Measurements from ENCODE around the gene POLD3.

GRCh38 chr11:74654976-74655375 is 62.6 kb downstream of the POLD3 start:
- TF ChIP-seq CTCF (IDR thresholded peaks at IDR 0.05 in 2 of 3, conservative IDR thresholded peaks at IDR 0.05 in 1 of 3; ENCODE audit: control insufficient read depth in 2 of 3, extremely low read depth in 1 of 3, insufficient read depth in 1 of 3, low read depth in 3 of 3, low read length in 3 of 3) (no peak), IKZF1 (conservative IDR thresholded peaks at IDR 0.05) (no peak), GABPA (IDR thresholded peaks at IDR 0.05; ENCODE audit: low read depth) (no peak), MAX (IDR thresholded peaks at IDR 0.05; ENCODE audit: low read depth, low read length) (no peak)
